ENCODE data around the gene CCND1. TPM values are rescaled to one million over a fixed set of nuclear protein-coding genes. Genes with fewer than 3 reads are reported as not detected.

CCND1 gene
- total and polyA plus RNA-seq, 2 donors (not counting 1 experiment from before 2014, with no cell fraction given): 322 to 548 TPM

- H3K27me3 ChIP-seq (ENCODE audit: control insufficient read depth, insufficient read depth, low read length): no peaks in the 10 kb centered on the region
- H3K36me3 ChIP-seq (ENCODE audit: control insufficient read depth, insufficient read depth, low read length): peaks cover 4% of the 10 kb centered on the region
- H2AFZ ChIP-seq (ENCODE audit: low read length): no peak overlapping the region
- H3K9me3 ChIP-seq (ENCODE audit: control insufficient read depth, insufficient read depth, low read depth, low read length): no peaks in the 10 kb centered on the region
- H3K4me1 ChIP-seq (ENCODE audit: control insufficient read depth, extremely low read depth, insufficient read depth, low read length): no peaks in the 10 kb centered on the region
- H3K4me2 ChIP-seq (ENCODE audit: extremely low read depth, insufficient read depth, low read length): no peak overlapping the region
- no peak overlapping the region for H3K9ac ChIP-seq (ENCODE audit: insufficient read depth, low read length)
- H3K79me2 ChIP-seq (ENCODE audit: control insufficient read depth, insufficient read depth, low read length): no peaks in the 10 kb centered on the region
- H4K20me1 ChIP-seq (ENCODE audit: control insufficient read depth, extremely low read depth, insufficient read depth, low read length): no peaks in the 10 kb centered on the region
- H3K27ac ChIP-seq (ENCODE audit: insufficient read depth, low read length): no peak overlapping the region
- no peak overlapping the region for H3K4me3 ChIP-seq (replicated peaks in 1 of 4; ENCODE audit: control extremely low read depth in 1 of 4, insufficient read depth in 1 of 4, low read depth in 3 of 4, low read length in 4 of 4)
- no peak for DNase-seq (ENCODE audit: low read depth in 2 of 2)
- TF ChIP-seq CTCF (conservative IDR thresholded peaks at IDR 0.05 in 1 of 2, IDR thresholded peaks at IDR 0.05 in 1 of 2; ENCODE audit: low read depth in 1 of 2, low read length in 2 of 2) (no peak), EZH2 (IDR thresholded peaks at IDR 0.05; ENCODE audit: low read length, missing control alignments) (no peak)
These were observed 19.1 kb downstream of the CCND1 start for GRCh38 chr11:69660001-69660500.

- no peak overlapping the region for H3K27ac ChIP-seq (ENCODE audit: insufficient read depth, low read length)
- no peak overlapping the region for H3K9ac ChIP-seq (ENCODE audit: insufficient read depth, low read length)
- DNase-seq (ENCODE audit: low read depth in 2 of 2): no peak
- no peaks in the 10 kb centered on the region for H3K9me3 ChIP-seq (ENCODE audit: control insufficient read depth, insufficient read depth, low read depth, low read length)
- peaks cover 4% of the 10 kb centered on the region for H3K36me3 ChIP-seq (ENCODE audit: control insufficient read depth, insufficient read depth, low read length)
- H3K4me1 ChIP-seq (ENCODE audit: control insufficient read depth, extremely low read depth, insufficient read depth, low read length): no peaks in the 10 kb centered on the region
- H2AFZ ChIP-seq (ENCODE audit: low read length): no peak overlapping the region
- H4K20me1 ChIP-seq (ENCODE audit: control insufficient read depth, extremely low read depth, insufficient read depth, low read length): no peaks in the 10 kb centered on the region
- no peak overlapping the region for H3K4me3 ChIP-seq (replicated peaks in 1 of 4; ENCODE audit: control extremely low read depth in 1 of 4, insufficient read depth in 1 of 4, low read depth in 3 of 4, low read length in 4 of 4)
- H3K27me3 ChIP-seq (ENCODE audit: control insufficient read depth, insufficient read depth, low read length): no peaks in the 10 kb centered on the region
- no peak overlapping the region for H3K4me2 ChIP-seq (ENCODE audit: extremely low read depth, insufficient read depth, low read length)
- TF ChIP-seq CTCF (conservative IDR thresholded peaks at IDR 0.05 in 1 of 2, IDR thresholded peaks at IDR 0.05 in 1 of 2; ENCODE audit: low read depth in 1 of 2, low read length in 2 of 2): no peak
- no peak for TF ChIP-seq EZH2 (IDR thresholded peaks at IDR 0.05; ENCODE audit: low read length, missing control alignments)
- H3K79me2 ChIP-seq (ENCODE audit: control insufficient read depth, insufficient read depth, low read length): no peaks in the 10 kb centered on the region
These were observed 20.4 kb downstream of the CCND1 start for GRCh38 chr11:69661413-69661715.

GRCh38 chr11:69662021-69662698 lies 21.2 kb downstream of the CCND1 start:
- no peaks in the 10 kb centered on the region for H3K79me2 ChIP-seq (ENCODE audit: control insufficient read depth, insufficient read depth, low read length)
- H3K9ac ChIP-seq (ENCODE audit: insufficient read depth, low read length): no peak overlapping the region
- no peak overlapping the region for H3K27ac ChIP-seq (ENCODE audit: insufficient read depth, low read length)
- no peak overlapping the region for H3K4me2 ChIP-seq (ENCODE audit: extremely low read depth, insufficient read depth, low read length)
- no peaks in the 10 kb centered on the region for H3K27me3 ChIP-seq (ENCODE audit: control insufficient read depth, insufficient read depth, low read length)
- no peak overlapping the region for H3K4me3 ChIP-seq (replicated peaks in 1 of 4; ENCODE audit: control extremely low read depth in 1 of 4, insufficient read depth in 1 of 4, low read depth in 3 of 4, low read length in 4 of 4)
- H3K4me1 ChIP-seq (ENCODE audit: control insufficient read depth, extremely low read depth, insufficient read depth, low read length): no peaks in the 10 kb centered on the region
- TF ChIP-seq EZH2 (IDR thresholded peaks at IDR 0.05; ENCODE audit: low read length, missing control alignments) (no peak), CTCF (conservative IDR thresholded peaks at IDR 0.05 in 1 of 2, IDR thresholded peaks at IDR 0.05 in 1 of 2; ENCODE audit: low read depth in 1 of 2, low read length in 2 of 2) (peak in 1 of 2 donors; percentile 31)
- peaks cover 8% of the 10 kb centered on the region for H3K36me3 ChIP-seq (ENCODE audit: control insufficient read depth, insufficient read depth, low read length)
- no peaks in the 10 kb centered on the region for H4K20me1 ChIP-seq (ENCODE audit: control insufficient read depth, extremely low read depth, insufficient read depth, low read length)
- no peaks in the 10 kb centered on the region for H3K9me3 ChIP-seq (ENCODE audit: control insufficient read depth, insufficient read depth, low read depth, low read length)
- no peak overlapping the region for H2AFZ ChIP-seq (ENCODE audit: low read length)
- no peak for DNase-seq (ENCODE audit: low read depth in 2 of 2)
